OCI-LY7 (cell line): ENCODE measurements around the gene ARHGAP23. TPM values are rescaled to one million over a fixed set of nuclear protein-coding genes. Genes with fewer than 3 reads are reported as not detected.

Experiments
- BruUV-seq: library from RNA; stranded (reverse); fragments of 400-500 nt; replicated peaks from 2 replicates; lab custom pipeline; 2021; lab: Mats Ljungman, UMichigan
- CTCF ChIA-PET: fragments of 300-600 bp; sonication (Branson Sonifier 250); formaldehyde crosslinking; loops from one replicate; lab custom pipeline; 2022; ENCODE audit warnings: antibody characterized with exemption; ENCODE audit not compliant: unreplicated experiment; lab: Charles Lee
- POLR2A ChIA-PET: fragments of 300-600 bp; sonication (Branson Sonifier 250); formaldehyde crosslinking; loops from one replicate; lab custom pipeline; 2022; ENCODE audit warnings: antibody characterized with exemption; lab: Charles Lee
- DNase-seq: peaks from one replicate; pipeline ENCODE4 v3.0.0-alpha.2; 2015; ENCODE audit warnings: low spot score
- H2AFZ ChIP-seq: fragments of 200-600 bp; sonication (generic), shearing (Covaris generic); 2 replicates; pipeline ENCODE4 v1.6.1; 2014; ENCODE audit warnings: mild to moderate bottlenecking, antibody characterized with exemption, low read length, moderate library complexity
- H3K27ac ChIP-seq: fragments of 200-600 bp; sonication (generic); 2 replicates; pipeline ENCODE4 v1.5.1; 2014; ENCODE audit warnings: mixed run types, low read depth, mild to moderate bottlenecking, moderate library complexity, low read length, inconsistent platforms; ENCODE audit not compliant: poor library complexity, severe bottlenecking
- H3K36me3 ChIP-seq: fragments of 200-600 bp; sonication (generic); 2 replicates; pipeline ENCODE4 v1.6.1; 2014; ENCODE audit warnings: mild to moderate bottlenecking, antibody characterized with exemption, low read length, moderate library complexity, mixed read lengths; ENCODE audit not compliant: insufficient read depth
- H3K4me1 ChIP-seq: fragments of 200-600 bp; sonication (generic); 2 replicates; pipeline ENCODE4 v1.5.1; 2014; ENCODE audit warnings: mild to moderate bottlenecking, low read length; ENCODE audit not compliant: insufficient read depth, poor library complexity, severe bottlenecking
- H3K4me2 ChIP-seq: fragments of 200-600 bp; sonication (generic); 2 replicates; pipeline ENCODE4 v1.6.1; 2014; ENCODE audit warnings: mild to moderate bottlenecking, low read length
- H3K4me3 ChIP-seq: fragments of 200-600 bp; sonication (generic); 2 replicates; pipeline ENCODE4 v1.5.1; 2014; ENCODE audit warnings: mild to moderate bottlenecking, low read depth, low read length; ENCODE audit not compliant: poor library complexity, severe bottlenecking
- H3K79me2 ChIP-seq: fragments of 200-600 bp; sonication (generic); 2 replicates; pipeline ENCODE4 v1.6.1; 2016; ENCODE audit warnings: low read depth, mild to moderate bottlenecking, low read length, moderate library complexity, mixed read lengths; ENCODE audit not compliant: insufficient read depth
- H3K9me2 ChIP-seq: fragments of 200-600 bp; sonication (generic); 2 replicates; pipeline ENCODE4 v1.6.1; 2016; ENCODE audit warnings: mild to moderate bottlenecking, low read length, mixed read lengths; ENCODE audit not compliant: insufficient read depth
- H3K9me3 ChIP-seq: fragments of 200-600 bp; sonication (generic); 2 replicates; pipeline ENCODE4 v1.6.1; 2014; ENCODE audit warnings: mild to moderate bottlenecking, mixed run types, low read length, mixed read lengths
- H4K20me1 ChIP-seq: fragments of 200-600 bp; sonication (generic); 2 replicates; pipeline ENCODE4 v1.6.1; 2014; ENCODE audit warnings: mild to moderate bottlenecking, antibody characterized with exemption, low read length, moderate library complexity, mixed read lengths; ENCODE audit not compliant: insufficient read depth
- CTCF ChIP-seq: fragments of 200-600 bp; sonication (generic); conservative IDR thresholded peaks from 2 replicates; pipeline ENCODE4 v1.5.1; 2014; ENCODE audit warnings: mild to moderate bottlenecking, antibody characterized with exemption, low read length, moderate library complexity, mixed read lengths
- EZH2phosphoT487 ChIP-seq: fragments of 200-600 bp; sonication (generic); IDR thresholded peaks from 2 replicates; pipeline ENCODE4 v1.6.1; 2018; ENCODE audit warnings: low read depth, borderline replicate concordance, mild to moderate bottlenecking, mixed run types, antibody characterized with exemption, low read length, moderate library complexity, mixed read lengths
- intact Hi-C: fragments of 100-400 bp; cut with micrococcal nuclease; formaldehyde crosslinking; loops from one replicate; pipeline ENCODE4 v1.10.0; 2022; ENCODE audit not compliant: unreplicated experiment
- total RNA-seq, 2 experiments: library from RNA; depleted of rRNA in 1 of 2; stranded (reverse); fragments of >200 nt in 1 of 2; shearing (Covaris generic) in 1 of 2; gene quantifications; 2 replicates each; pipeline ENCODE4 v1.2.3, GENCODE V29; 2014 to 2022

ARHGAP23 gene
- total RNA-seq, 2 experiments from 2014 or later = 16.3 to 18.6 TPM

GRCh38 chr17:38460716-38461630 lies 32.7 kb downstream of the ARHGAP23 start:
- H3K36me3 ChIP-seq = no peaks in the 10 kb centered on the region
- TF ChIP-seq CTCF (no peak), EZH2phosphoT487 (no peak)
- H3K4me3 ChIP-seq = no peak overlapping the region
- H3K27ac ChIP-seq = no peak overlapping the region
- H2AFZ ChIP-seq = no peak overlapping the region
- H4K20me1 ChIP-seq = no peaks in the 10 kb centered on the region
- intact Hi-C loops = no loop called here
- ChIA-PET CTCF (no interaction called here), POLR2A (interaction anchor here (0.6 kb wide), 1 partner anchor 46 kb away, joined by 4 read pairs; no protein-coding TSS in a partner anchor)
- H3K9me3 ChIP-seq = no peaks in the 10 kb centered on the region
- DNase-seq = no peak
- H3K4me1 ChIP-seq = no peaks in the 10 kb centered on the region
- H3K4me2 ChIP-seq = no peak overlapping the region
- no TSS peak for BruUV-seq
- no peaks in the 10 kb centered on the region for H3K9me2 ChIP-seq
- H3K79me2 ChIP-seq = no peaks in the 10 kb centered on the region

GRCh38 chr17:38461683-38462082 lies 33.4 kb downstream of the ARHGAP23 start:
- intact Hi-C loops = no loop called here
- no peaks in the 10 kb centered on the region for H3K36me3 ChIP-seq

More at GRCh38 chr17:38461683-38462082, 33.4 kb downstream of the ARHGAP23 start:
- H4K20me1 ChIP-seq = no peaks in the 10 kb centered on the region
- no peak overlapping the region for H2AFZ ChIP-seq
- BruUV-seq = no TSS peak
- H3K9me2 ChIP-seq = no peaks in the 10 kb centered on the region
- ChIA-PET POLR2A (no interaction called here), CTCF (no interaction called here)
- H3K9me3 ChIP-seq = no peaks in the 10 kb centered on the region
- no peaks in the 10 kb centered on the region for H3K4me1 ChIP-seq
- TF ChIP-seq EZH2phosphoT487 (no peak), CTCF (no peak)
- H3K79me2 ChIP-seq = no peaks in the 10 kb centered on the region
- H3K4me2 ChIP-seq = no peak overlapping the region
- no peak overlapping the region for H3K27ac ChIP-seq
- DNase-seq = no peak
- H3K4me3 ChIP-seq = no peak overlapping the region
